ENCODE results near the gene TAT.

TAT gene

GRCh38 chr16:71625113-71625850 is 48.4 kb upstream of the TAT start:
- Histone ChIP-seq H3K36me3 (ENCODE audit: control insufficient read depth in 2 of 2, insufficient read depth in 1 of 2, low read length in 2 of 2) (peaks cover 0 to 7% of the 10 kb centered on the region in 2 experiments; a peak in 2 of 3 replicates), H3K4me1 (ENCODE audit: control insufficient read depth, insufficient read depth, low read length) (peaks cover 2% of the 10 kb centered on the region; the same call in 1 of the 2 replicates), H3K9me3 (ENCODE audit: control insufficient read depth, insufficient read depth, low read depth, low read length) (no peaks in the 10 kb centered on the region), H3K4me3 (ENCODE audit: low read depth, low read length) (no peak overlapping the region), H3K27ac (ENCODE audit: extremely low read depth, low read depth, low read length) (no peak overlapping the region)
- TF ChIP-seq KLF1 (tag by site-specific recombination; IDR thresholded peaks at IDR 0.05) (peak; percentile 77), ZNF132 (tag by site-specific recombination; IDR thresholded peaks at IDR 0.05; ENCODE audit: borderline replicate concordance) (no peak), MZF1 (tag by site-specific recombination; IDR thresholded peaks at IDR 0.05; ENCODE audit: borderline replicate concordance) (no peak), EGR2 (tag by site-specific recombination; IDR thresholded peaks at IDR 0.05; ENCODE audit: low read depth) (peak; percentile 99), ZNF843 (tag by site-specific recombination; IDR thresholded peaks at IDR 0.05) (no peak), ZNF174 (tag by site-specific recombination; IDR thresholded peaks at IDR 0.05) (no peak), REST (tag by site-specific recombination; IDR thresholded peaks at IDR 0.05) (no peak), ZFHX2 (tag by site-specific recombination; conservative IDR thresholded peaks at IDR 0.05) (peak; percentile 99)
- TF ChIP-seq, protein P1, sequence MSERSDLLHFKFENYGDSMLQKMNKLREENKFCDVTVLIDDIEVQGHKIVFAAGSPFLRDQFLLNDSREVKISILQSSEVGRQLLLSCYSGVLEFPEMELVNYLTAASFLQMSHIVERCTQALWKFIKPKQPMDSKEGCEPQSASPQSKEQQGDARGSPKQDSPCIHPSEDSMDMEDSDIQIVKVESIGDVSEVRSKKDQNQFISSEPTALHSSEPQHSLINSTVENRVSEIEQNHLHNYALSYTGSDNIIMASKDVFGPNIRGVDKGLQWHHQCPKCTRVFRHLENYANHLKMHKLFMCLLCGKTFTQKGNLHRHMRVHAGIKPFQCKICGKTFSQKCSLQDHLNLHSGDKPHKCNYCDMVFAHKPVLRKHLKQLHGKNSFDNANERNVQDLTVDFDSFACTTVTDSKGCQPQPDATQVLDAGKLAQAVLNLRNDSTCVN (tag by site-specific recombination; optimal IDR thresholded peaks at IDR 0.05): no peak
- TF ChIP-seq, protein P2, sequence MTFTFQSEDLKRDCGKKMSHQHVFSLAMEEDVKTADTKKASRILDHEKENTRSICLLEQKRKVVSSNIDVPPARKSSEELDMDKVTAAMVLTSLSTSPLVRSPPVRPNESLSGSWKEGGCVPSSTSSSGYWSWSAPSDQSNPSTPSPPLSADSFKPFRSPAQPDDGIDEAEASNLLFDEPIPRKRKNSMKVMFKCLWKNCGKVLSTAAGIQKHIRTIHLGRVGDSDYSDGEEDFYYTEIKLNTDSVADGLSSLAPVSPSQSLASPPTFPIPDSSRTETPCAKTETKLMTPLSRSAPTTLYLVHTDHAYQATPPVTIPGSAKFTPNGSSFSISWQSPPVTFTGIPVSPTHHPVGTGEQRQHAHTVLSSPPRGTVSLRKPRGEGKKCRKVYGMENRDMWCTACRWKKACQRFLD (tag by site-specific recombination; IDR thresholded peaks at IDR 0.05): no peak
- ChIA-PET POLR2A (no interaction called here), CTCF (interaction anchor here (1.1 to 5.5 kb wide), 2 partner anchors 14 to 169 kb away, joined by 4 to 26 read pairs; no protein-coding TSS in a partner anchor)

- TF ChIP-seq ZEB2 (tag by site-specific recombination; IDR thresholded peaks at IDR 0.05) (no peak), ZNF37A (tag by site-specific recombination; IDR thresholded peaks at IDR 0.05) (no peak), ZNF654 (tag by site-specific recombination; IDR thresholded peaks at IDR 0.05; ENCODE audit: low read depth) (no peak), ZBTB10 (tag by site-specific recombination; IDR thresholded peaks at IDR 0.05) (no peak), ZNF701 (tag by site-specific recombination; IDR thresholded peaks at IDR 0.05) (no peak), ZNF391 (tag by site-specific recombination; IDR thresholded peaks at IDR 0.05; ENCODE audit: borderline replicate concordance, low read depth) (no peak), PRDM4 (tag by site-specific recombination; IDR thresholded peaks at IDR 0.05) (no peak), ZNF211 (tag by site-specific recombination; IDR thresholded peaks at IDR 0.05; ENCODE audit: low read depth) (no peak), KLF16 (tag by site-specific recombination; IDR thresholded peaks at IDR 0.05) (no peak), ZNF354C (tag by site-specific recombination; IDR thresholded peaks at IDR 0.05; ENCODE audit: borderline replicate concordance, low read depth) (no peak)
- CTCF ChIA-PET: interaction anchor here (5.5 kb wide), 1 partner anchor 12 kb away, joined by 26 read pairs; no protein-coding TSS in a partner anchor
- POLR2A ChIA-PET: no interaction called here
- peaks cover 1% of the 10 kb centered on the region; the same call in 1 of the 2 replicates for H3K4me1 ChIP-seq (ENCODE audit: control insufficient read depth, insufficient read depth, low read length)
- H3K4me3 ChIP-seq (ENCODE audit: low read depth, low read length): no peak overlapping the region
- no peaks in the 10 kb centered on the region for H3K9me3 ChIP-seq (ENCODE audit: control insufficient read depth, insufficient read depth, low read depth, low read length)
- no peaks in the 10 kb centered on the region for H3K36me3 ChIP-seq (ENCODE audit: control insufficient read depth in 2 of 2, insufficient read depth in 1 of 2, low read length in 2 of 2)
- no peak overlapping the region for H3K27ac ChIP-seq (ENCODE audit: extremely low read depth, low read depth, low read length)
These were observed 46.7 kb upstream of the TAT start for GRCh38 chr16:71623597-71623996.
